Choroid plexus epithelial cell (primary cell): Measurements from ENCODE around the gene RPL18A.

ENCODE experiments used
- DNase-seq: peaks from one replicate; pipeline ENCODE4 v3.0.0-alpha.2; 2010; ENCODE audit warnings: low read depth
- H3K4me3 ChIP-seq: 2 replicates; pipeline ENCODE4 v1.5.1; 2011; ENCODE audit warnings: low read depth, mild to moderate bottlenecking, control low read depth, low read length, moderate library complexity
- CTCF ChIP-seq: conservative IDR thresholded peaks from 2 replicates; pipeline ENCODE4 v1.5.1; 2011; ENCODE audit warnings: low read depth, mild to moderate bottlenecking, control low read depth, inconsistent platforms, low read length, moderate library complexity

The RPL18A gene

GRCh38 chr19:17889609-17890214 lies 30.0 kb downstream of the RPL18A start:
- H3K4me3 ChIP-seq: no peak overlapping the region
- TF ChIP-seq CTCF: no peak
- peak; percentile 61 for DNase-seq

GRCh38 chr19:17893766-17894165 lies 34.1 kb downstream of the RPL18A start:
- no peak for DNase-seq
- H3K4me3 ChIP-seq: no peak overlapping the region
- no peak for TF ChIP-seq CTCF

GRCh38 chr19:17902701-17903100 lies 43.0 kb downstream of the RPL18A start:
- H3K4me3 ChIP-seq: no peak overlapping the region
- TF ChIP-seq CTCF: no peak
- peak; percentile 86 for DNase-seq

- H3K4me3 ChIP-seq: no peak overlapping the region
- DNase-seq: no peak
- no peak for TF ChIP-seq CTCF
Measured at GRCh38 chr19:17908244-17908643, 48.5 kb downstream of the RPL18A start.

GRCh38 chr19:17909003-17909732 lies 49.5 kb downstream of the RPL18A start:
- no peak overlapping the region for H3K4me3 ChIP-seq
- no peak for TF ChIP-seq CTCF
- peak; percentile 43 for DNase-seq

GRCh38 chr19:17910791-17911360 lies 51.2 kb downstream of the RPL18A start:
- H3K4me3 ChIP-seq: no peak overlapping the region
- DNase-seq: peak; percentile 56
- TF ChIP-seq CTCF: no peak
